NCI-H2081 treated with DMSO at 0.1 percent for 48 hours (cell line): ENCODE data around the gene FERMT1.

ENCODE experiments used
- DNase-seq: peaks from one replicate; lab custom pipeline; 2025; lab: John Stamatoyannopoulos, UW

FERMT1 gene, protein sequence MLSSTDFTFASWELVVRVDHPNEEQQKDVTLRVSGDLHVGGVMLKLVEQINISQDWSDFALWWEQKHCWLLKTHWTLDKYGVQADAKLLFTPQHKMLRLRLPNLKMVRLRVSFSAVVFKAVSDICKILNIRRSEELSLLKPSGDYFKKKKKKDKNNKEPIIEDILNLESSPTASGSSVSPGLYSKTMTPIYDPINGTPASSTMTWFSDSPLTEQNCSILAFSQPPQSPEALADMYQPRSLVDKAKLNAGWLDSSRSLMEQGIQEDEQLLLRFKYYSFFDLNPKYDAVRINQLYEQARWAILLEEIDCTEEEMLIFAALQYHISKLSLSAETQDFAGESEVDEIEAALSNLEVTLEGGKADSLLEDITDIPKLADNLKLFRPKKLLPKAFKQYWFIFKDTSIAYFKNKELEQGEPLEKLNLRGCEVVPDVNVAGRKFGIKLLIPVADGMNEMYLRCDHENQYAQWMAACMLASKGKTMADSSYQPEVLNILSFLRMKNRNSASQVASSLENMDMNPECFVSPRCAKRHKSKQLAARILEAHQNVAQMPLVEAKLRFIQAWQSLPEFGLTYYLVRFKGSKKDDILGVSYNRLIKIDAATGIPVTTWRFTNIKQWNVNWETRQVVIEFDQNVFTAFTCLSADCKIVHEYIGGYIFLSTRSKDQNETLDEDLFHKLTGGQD

DNA sequence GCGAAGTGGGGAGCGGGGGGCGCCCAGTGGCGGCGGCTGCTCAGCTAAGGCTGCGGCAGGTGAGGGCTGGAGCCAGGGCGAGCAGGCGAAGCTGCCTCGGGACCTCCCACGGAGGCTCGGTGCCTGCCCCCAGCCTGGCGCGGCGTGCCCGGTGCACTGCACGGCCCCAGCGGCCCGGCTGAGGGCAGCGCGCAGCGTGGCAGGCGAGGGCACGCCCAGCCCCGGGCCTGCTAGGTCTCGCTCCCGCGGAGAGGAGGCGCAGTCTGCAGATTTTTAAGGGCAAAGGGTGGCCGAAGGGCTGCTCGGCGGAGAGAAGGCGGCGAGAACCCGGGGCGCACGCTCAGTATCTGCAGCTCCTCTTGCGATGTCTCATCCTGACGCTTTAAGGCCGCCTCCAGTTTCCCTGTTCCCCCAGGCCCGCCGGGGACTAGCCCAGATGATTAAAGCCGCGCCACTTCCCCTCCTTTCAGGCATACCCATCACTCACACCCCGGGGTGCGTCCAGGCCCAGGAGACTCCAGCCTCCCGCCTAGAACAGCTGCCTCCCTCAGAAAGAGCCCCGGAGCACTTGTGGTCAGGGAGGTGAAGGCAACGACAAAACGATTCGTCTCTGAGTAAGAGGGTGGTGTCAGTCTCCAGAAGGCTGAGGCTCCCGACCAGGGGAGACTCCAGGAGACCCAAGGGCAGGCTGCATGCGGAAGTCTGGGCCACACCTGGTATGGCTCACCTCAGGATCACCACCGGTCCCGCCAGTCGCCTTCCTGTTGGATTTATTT, at the start of gene FERMT1:
FERMT1 (minus strand) TSS at position 158 of the 776 bp plus-strand sequence. CDS start 3,476 bp downstream, outside the sequence.
- no peak for DNase-seq

- no peak for DNase-seq
Measured at GRCh38 chr20:6169251-6169650, 46.4 kb upstream of the FERMT1 start.

- DNase-seq: no peak
Measured at GRCh38 chr20:6168204-6168603, 45.4 kb upstream of the FERMT1 start.

- no peak for DNase-seq
Measured at GRCh38 chr20:6165346-6165745, 42.5 kb upstream of the FERMT1 start.

GRCh38 chr20:6164421-6165341, 41.9 kb upstream of the FERMT1 start:
- DNase-seq: no peak

DNA sequence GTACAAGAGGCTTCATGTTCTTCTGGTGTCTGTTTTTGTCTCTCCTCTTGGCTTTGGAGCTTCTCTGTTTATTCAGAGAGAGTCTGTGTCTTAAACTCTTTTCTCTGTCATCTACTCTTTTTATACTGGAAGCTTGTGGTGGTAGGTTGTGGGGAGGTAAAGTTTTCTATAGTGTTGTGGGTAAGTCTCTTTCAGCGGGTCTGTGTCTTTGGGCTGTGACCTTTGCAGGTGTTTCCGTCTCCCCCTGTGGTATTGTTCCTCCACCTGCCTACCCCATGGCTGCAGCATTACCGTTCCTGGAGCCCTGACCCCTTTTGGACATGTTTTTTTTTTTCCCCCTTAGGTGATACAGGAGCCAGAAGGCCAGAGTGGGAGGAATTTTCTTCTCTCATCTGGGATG, 37.9 kb upstream of the FERMT1 start:
- DNase-seq: no peak

DNA sequence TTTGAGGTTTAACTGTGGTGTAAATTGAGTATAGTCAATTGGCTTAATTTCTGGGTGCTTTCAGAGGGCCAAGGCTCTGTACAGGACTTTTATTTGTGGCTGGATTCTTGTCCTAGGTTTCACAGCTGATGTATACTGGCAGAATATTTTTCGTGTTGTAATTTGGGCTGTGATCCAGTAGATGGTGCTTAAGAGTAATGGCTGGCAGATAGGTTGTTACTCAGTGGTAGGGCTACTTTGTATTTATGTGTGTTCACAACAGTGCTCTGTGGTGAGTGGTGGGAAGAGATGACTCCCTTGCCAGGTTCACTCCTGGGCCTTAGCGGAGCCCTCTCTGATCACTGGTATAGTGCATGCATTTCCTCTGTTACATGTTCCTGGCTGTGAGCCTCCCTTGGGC, 34.5 kb upstream of the FERMT1 start:
- DNase-seq: no peak

DNA sequence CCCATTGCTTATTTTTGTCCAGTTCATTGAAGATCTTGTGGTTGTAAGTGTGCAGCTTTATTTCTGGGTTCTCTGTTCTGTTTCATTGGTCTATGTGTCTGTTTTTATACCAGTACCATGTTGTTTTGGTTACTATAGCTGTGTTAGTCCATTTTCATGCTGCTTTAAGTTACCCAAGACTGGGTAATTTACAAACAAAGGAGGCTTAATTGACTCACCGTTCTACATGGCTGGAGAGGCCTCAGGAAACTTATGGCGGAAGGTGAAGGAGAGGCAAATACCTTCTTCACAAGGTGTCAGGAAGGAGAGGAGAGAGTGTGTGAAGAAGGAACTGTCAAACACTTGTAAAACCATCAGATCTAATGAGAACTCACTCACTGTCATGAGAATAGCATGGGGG, 29.9 kb upstream of the FERMT1 start:
- no peak for DNase-seq

DNA sequence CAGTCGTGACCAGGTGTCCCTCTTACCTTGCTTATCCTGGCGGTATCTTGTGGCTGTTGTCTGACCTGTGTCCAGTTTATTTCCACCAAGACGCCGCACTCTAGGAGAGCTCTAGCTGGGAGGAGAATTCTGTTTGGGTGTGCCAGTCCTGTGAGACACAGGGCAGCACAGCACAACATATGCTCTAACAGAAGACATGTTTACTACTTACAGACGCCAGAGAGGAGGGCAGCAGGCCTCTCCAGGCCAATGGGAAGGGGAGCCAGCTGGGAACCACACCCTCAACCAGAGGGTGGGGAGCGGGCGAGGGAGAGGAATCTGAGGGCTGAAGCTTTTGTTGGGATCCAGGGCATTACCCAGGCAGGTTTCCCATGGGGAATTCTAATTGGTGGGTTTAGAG, 25.2 kb upstream of the FERMT1 start:
- DNase-seq: no peak

DNA sequence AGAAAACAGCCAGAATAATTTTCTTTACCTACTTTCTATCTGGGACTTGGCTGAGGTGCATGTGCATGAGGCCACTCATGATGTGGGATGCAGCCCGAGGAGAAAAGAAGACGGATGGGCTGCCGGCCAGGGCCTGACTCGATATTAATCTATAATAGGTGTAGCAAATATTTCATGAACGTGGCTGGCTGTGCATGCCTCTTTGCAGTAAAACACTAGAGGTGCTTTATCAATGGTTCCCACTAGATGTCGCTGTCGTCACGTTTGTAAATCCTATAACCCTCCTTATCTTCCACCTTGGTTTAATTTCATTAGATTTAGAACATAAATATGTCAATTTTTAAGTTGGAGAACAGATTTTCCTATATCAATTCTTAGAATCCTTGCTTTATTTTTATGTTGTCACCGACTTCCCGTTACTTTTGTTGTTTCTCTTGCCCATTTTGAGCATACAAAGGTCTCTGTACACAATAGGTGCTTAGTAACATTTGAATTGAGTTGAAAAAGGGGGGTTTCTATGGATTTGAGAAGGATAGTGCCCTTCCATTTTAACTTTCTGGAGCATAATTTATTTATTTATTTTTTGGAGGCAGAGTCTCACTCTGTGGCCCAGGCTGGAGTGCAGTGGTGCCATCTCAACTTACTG, 19.6 kb upstream of the FERMT1 start:
- DNase-seq: peak; percentile 21

DNA sequence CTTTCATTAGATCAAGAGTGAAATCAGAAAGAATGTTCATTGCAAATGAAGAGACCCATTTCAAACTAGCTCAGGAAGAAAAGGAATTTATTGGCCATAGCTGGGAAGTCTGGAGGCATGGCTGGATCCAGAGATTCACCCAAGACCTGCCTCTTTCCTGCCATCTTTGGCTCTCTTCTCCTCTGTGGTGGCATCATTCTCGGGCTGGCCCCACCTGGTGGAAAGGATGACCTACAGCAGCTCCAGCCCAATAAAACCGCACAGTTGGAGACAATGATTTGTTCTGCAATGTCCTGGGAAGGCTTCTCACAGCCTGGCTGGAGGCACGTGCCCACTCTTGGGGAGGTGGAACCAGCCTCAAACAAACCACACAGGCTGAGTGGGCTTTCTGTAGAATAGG, 18.1 kb upstream of the FERMT1 start:
- DNase-seq: no peak

- DNase-seq: no peak
Measured at GRCh38 chr20:6135347-6135746, 12.5 kb upstream of the FERMT1 start.

DNA sequence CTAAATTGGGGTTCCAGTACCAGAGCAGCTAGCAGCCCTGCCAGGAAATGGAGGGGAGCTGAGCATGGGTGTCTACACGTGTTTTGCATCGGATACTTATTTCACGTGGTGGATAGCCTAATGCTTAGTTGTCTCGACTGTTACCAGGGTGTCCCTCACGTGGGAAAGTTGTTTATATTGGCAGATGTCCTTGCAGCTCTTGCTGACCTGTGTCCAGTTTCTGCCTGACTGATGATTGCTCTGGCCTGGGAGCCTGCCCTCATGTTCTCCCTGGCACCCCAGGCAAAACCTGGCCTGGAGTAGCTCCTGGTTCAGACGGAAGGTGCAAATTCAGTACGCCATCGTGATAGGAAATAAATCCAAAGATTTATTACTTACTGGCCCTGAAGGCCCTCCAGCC, 11.8 kb upstream of the FERMT1 start:
- DNase-seq: no peak

GRCh38 chr20:6130045-6130444, 7.2 kb upstream of the FERMT1 start:
- no peak for DNase-seq

- no peak for DNase-seq
Measured at GRCh38 chr20:6127825-6128224, 5.0 kb upstream of the FERMT1 start.

DNA sequence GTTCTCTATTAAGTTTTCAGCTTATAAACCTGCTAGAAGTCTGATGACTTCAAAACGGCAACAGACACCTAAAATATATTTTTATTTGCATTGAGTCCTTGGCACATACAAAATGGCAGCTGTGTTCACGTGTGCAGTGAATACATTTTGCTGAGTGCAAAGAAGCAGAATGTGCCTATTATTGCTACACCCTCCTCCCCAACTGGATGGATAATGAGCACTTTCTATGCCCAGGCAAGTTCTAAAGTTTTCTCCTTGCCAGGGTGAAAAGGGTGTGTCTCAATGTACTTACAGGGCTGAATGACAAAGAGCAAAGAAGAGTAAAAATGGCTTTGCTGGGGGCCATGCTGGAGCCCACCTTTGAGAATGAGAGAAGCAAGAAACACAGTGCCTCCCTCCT, 4.0 kb upstream of the FERMT1 start:
- no peak for DNase-seq

GRCh38 chr20:6123649-6124014, 802 bp upstream of the FERMT1 start:
- no peak for DNase-seq

GRCh38 chr20:6122111-6122872, 538 bp downstream of the FERMT1 start:
- no peak for DNase-seq

GRCh38 chr20:6121504-6121903, 1.3 kb downstream of the FERMT1 start:
- no peak for DNase-seq

DNA sequence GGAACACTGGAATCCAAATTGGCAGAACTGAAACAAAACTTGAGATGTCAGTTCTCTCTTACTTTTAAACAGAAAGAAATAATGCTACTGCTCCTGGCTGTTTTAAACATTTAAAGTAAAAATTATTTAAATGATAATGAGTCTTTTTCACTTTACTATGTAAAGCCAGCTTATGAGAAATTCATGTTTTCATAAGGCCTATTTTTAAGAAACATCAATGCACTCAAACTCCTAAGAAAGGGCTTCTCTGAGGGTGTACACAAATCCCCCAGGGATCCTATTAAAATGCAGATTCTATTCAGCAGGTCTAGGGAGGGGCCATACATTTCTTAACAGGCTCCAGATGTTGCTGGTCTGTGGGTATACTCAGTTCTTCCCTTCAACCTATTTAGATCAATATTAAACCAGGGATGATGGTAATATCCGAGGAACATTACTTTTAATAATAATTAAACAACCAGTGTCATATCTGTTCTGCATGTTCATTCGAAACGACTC, 2.3 kb downstream of the FERMT1 start:
- no peak for DNase-seq
